Left lung (tissue), 10 donors: ENCODE results near the gene PDCD1LG2. TPM values are rescaled to one million over a fixed set of nuclear protein-coding genes. Genes with fewer than 3 reads are reported as not detected.
"Not testable (repeated sequence)": the region's sequence is repeated elsewhere in the genome, so short reads cannot be mapped to it uniquely, and the experiment has no call there.

Source experiments
- ATAC-seq: fragments of 200-7000 bp; cut with Tn5 transposase; one replicate; pipeline ENCODE4 v1.9.1; 2020; ENCODE audit warnings: moderate library complexity
- DNase-seq, 4 donors: peaks; one replicate each; pipeline ENCODE4 v3.0.0-alpha.2; 2013 to 2020
- H3K27ac ChIP-seq, 2 donors: fragments of 200-600 bp; sonication (generic) in 1 of 2; one replicate each; pipeline versions ENCODE4 v1.5.0 to v1.8.0; 2020 to 2021
- H3K27me3 ChIP-seq, 2 donors: fragments of 200-600 bp; sonication (generic) in 1 of 2; one replicate each; pipeline versions ENCODE4 v1.5.0 to v1.8.0; 2020 to 2021
- H3K36me3 ChIP-seq, 2 donors: fragments of 200-600 bp; sonication (generic) in 1 of 2; one replicate each; pipeline versions ENCODE4 v1.5.0 to v1.8.0; 2020 to 2021
- H3K4me1 ChIP-seq, 2 donors: fragments of 200-600 bp; one replicate each; pipeline ENCODE4 v1.8.0; 2021
- H3K4me3 ChIP-seq, 2 donors: fragments of 200-600 bp; sonication (generic) in 1 of 2; one replicate each; pipeline versions ENCODE4 v1.5.0 to v1.8.0; 2020 to 2021; ENCODE audit warnings: mild to moderate bottlenecking in 1 of 2
- H3K9me3 ChIP-seq, 2 donors: fragments of 200-600 bp; sonication (generic) in 1 of 2; one replicate each; pipeline versions ENCODE4 v1.5.0 to v1.8.0; 2020 to 2021
- CTCF ChIP-seq, 2 donors: fragments of 200-600 bp; sonication (generic) in 1 of 2; IDR thresholded peaks; one replicate each; pipeline versions ENCODE4 v1.5.0 to v1.8.0; 2021; ENCODE audit warnings: antibody characterized with exemption in 2 of 2
- intact Hi-C, 2 donors: fragments of 100-400 bp; cut with DNase I; formaldehyde crosslinking; loops; one replicate each; pipeline versions ENCODE4 v1.11.2 to v1.14.2; 2022
- polyA plus RNA-seq, 6 donors: library from polyadenylated mRNA; unstranded; fragments of 120-200 nt; gene quantifications; one replicate each; pipeline ENCODE4 v1.2.1, GENCODE V29; 2013; ENCODE audit not compliant: insufficient read length in 6 of 6
- total RNA-seq, 2 donors: library from RNA; stranded (reverse); fragmentation: NEBNext Ultra II Directional; extraction: Animal tissue kit (Norgen Biotek cat#: 25700); gene quantifications; one replicate each; pipeline ENCODE4 v1.2.1, GENCODE V29; 2021
- donor health status: DM: no; HTN: yes; CAD: no.
- donor health status: DM: no; HTN: no; CAD: no.

Gene PDCD1LG2
- total and polyA plus RNA-seq, 8 donors = 0.10 to 4.2 (median 0.21) TPM

- Histone ChIP-seq H3K27ac (no peak overlapping the region), H3K4me1 (peaks cover 0 to 16% of the 10 kb centered on the region in 2 donors), H3K27me3 (no peaks in the 10 kb centered on the region), H3K4me3 (no peak overlapping the region), H3K9me3 (no peaks in the 10 kb centered on the region), H3K36me3 (peaks cover 0 to 58% of the 10 kb centered on the region in 2 donors)
- intact Hi-C loops = no loop called here
- no peak for ATAC-seq
- no peak for DNase-seq
- TF ChIP-seq CTCF (IDR thresholded peaks at IDR 0.05) = no peak
Measured at GRCh38 chr9:5470122-5470521, 40.2 kb upstream of the PDCD1LG2 start.

- H3K4me1 ChIP-seq = peaks cover 0 to 9% of the 10 kb centered on the region in 2 donors
- no peak for TF ChIP-seq CTCF (IDR thresholded peaks at IDR 0.05)
- no peak for ATAC-seq
Measured at GRCh38 chr9:5470816-5471215, 39.5 kb upstream of the PDCD1LG2 start.

GRCh38 chr9:5475611-5476010, 34.7 kb upstream of the PDCD1LG2 start:
- not testable (repeated sequence) for H3K4me3 ChIP-seq

More at GRCh38 chr9:5470816-5471215, 39.5 kb upstream of the PDCD1LG2 start:
- no peaks in the 10 kb centered on the region for H3K27me3 ChIP-seq
- peaks cover 0 to 51% of the 10 kb centered on the region in 2 donors for H3K36me3 ChIP-seq
- H3K9me3 ChIP-seq = no peaks in the 10 kb centered on the region
- intact Hi-C loops = no loop called here
- no peak for DNase-seq
- no peak overlapping the region for H3K27ac ChIP-seq
- no peak overlapping the region for H3K4me3 ChIP-seq

GRCh38 chr9:5478206-5478605, 32.1 kb upstream of the PDCD1LG2 start:
- Histone ChIP-seq H3K9me3 (no peaks in the 10 kb centered on the region), H3K27ac (no peak overlapping the region), H3K36me3 (no peaks in the 10 kb centered on the region), H3K27me3 (no peaks in the 10 kb centered on the region), H3K4me1 (no peaks in the 10 kb centered on the region), H3K4me3 (no peak overlapping the region)
- ATAC-seq (no peak), DNase-seq (no peak)
- intact Hi-C loops = no loop called here
- TF ChIP-seq CTCF (IDR thresholded peaks at IDR 0.05) = no peak

More at GRCh38 chr9:5475611-5476010, 34.7 kb upstream of the PDCD1LG2 start:
- DNase-seq, intact Hi-C loops, H3K27ac ChIP-seq, H3K9me3 ChIP-seq, H3K4me1 ChIP-seq, H3K27me3 ChIP-seq, H3K36me3 ChIP-seq, ATAC-seq: not testable (repeated sequence)

- Histone ChIP-seq H3K27me3 (no peaks in the 10 kb centered on the region), H3K4me3 (no peak overlapping the region), H3K36me3 (no peaks in the 10 kb centered on the region), H3K27ac (no peak overlapping the region), H3K4me1 (no peaks in the 10 kb centered on the region), H3K9me3 (no peaks in the 10 kb centered on the region)
- no peak for TF ChIP-seq CTCF (IDR thresholded peaks at IDR 0.05)
- no peak for DNase-seq
- intact Hi-C loops = no loop called here
- no peak for ATAC-seq
Measured at GRCh38 chr9:5479994-5480694, 30.2 kb upstream of the PDCD1LG2 start.

- H3K27me3 ChIP-seq = no peaks in the 10 kb centered on the region
- no peak for TF ChIP-seq CTCF (IDR thresholded peaks at IDR 0.05)
- intact Hi-C loops = no loop called here
- no peaks in the 10 kb centered on the region for H3K36me3 ChIP-seq
- no peak for DNase-seq
- H3K9me3 ChIP-seq = no peaks in the 10 kb centered on the region
- no peak overlapping the region for H3K27ac ChIP-seq
- no peaks in the 10 kb centered on the region for H3K4me1 ChIP-seq
- ATAC-seq = no peak
- H3K4me3 ChIP-seq = no peak overlapping the region
Measured at GRCh38 chr9:5480919-5481318, 29.4 kb upstream of the PDCD1LG2 start.
